ENCODE measurements around the gene PLK1.
"Not testable (repeated sequence)": the region's sequence is repeated elsewhere in the genome, so short reads cannot be mapped to it uniquely, and the experiment has no call there.

The PLK1 gene

DNA sequence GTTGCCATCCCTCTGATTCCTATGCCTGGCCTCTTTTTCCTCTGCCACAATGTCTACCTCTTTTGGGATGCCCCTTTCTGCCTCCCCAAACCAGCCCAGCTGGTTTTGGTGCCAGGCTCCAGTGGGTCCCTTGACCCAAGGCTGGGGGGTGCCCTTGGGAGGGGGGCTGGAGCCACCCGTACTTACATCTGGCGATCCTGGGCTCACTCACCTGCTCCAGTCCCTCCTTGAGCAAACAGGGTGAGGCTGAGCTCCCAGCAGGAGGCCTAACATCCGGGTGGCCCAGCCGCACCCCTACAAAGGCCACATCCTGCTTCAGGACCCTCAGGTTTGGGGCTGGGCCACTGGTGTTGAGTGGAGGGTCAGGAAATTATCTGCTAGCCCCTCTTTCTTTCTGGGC lies 33.1 kb downstream of the PLK1 start:
- DNase-seq: no peak

DNA sequence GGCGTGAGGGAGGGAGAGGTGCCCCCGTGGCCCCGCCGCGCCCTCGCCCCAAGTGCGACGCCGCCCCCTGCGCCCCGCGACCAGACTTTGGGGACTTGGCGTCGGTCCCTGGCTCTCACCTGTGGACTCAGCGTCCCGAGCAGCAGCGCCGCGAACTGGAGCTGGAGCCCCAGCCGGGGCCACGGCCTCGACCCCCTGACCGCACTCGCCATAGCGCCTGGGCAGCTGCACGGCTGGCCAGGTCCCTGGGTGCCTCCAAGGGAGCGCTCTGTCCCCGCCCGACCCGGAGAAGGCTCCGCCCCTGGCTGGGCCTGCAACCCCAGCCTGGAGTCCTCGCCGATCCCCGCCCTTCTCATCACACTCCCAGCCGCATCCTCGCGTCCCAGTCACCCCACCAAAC lies 34.3 kb downstream of the PLK1 start, which contains the start of gene ERN2:
Gene ERN2 (minus strand): TSS at position 247 of the 400 bp plus-strand sequence. CDS start 35 bp downstream, at position 212.
- no peak for DNase-seq

DNA sequence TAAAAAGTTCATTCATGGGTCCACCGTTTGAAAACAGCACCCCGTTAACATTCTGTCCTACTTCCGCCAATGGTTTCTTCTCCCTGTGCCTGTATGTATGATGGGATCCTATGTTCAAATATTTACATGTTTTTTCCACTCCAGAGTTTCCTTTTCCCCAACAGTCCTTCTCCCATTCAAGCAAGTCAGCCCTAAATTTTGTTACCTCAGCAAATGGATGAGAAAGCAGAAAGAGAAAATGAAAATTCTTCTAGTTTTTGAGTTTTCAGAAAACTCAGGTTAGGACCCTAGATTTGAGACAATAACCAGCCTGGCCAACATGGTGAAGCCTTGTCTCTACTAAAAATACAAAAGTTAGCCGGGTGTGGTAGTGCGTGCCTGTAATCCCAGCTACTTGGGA lies 37.8 kb downstream of the PLK1 start:
- no peak for DNase-seq

DNA sequence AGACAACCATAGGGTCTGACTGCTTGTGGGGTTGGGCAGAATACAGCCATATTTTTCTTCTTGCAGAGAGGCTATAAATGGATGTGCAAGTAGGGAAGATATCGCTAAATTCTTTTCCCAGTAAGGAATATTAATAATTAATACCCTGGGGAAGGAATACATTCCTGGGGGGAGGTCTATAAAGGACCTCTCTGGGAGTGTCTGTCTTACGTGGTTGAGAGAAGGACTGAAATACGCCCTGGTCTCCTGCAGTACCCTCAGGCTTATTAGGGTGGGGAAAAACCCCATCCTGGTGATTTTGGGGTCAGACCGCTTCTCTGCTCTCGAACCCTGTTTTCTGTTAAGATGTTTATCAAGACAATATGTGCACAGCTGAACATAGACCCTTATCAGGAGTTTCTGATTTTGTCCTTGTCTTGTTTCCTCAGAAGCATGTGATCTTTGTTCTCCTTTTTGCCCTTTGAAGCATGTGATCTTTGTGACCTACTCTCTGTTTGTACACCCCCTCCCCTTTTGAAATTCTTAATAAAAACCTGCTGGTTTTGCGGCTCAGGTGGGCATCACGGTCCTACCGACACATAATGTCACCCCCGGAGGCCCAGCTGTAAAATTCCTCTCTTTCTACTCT lies 44.0 kb downstream of the PLK1 start:
- not testable (repeated sequence) for DNase-seq

DNA sequence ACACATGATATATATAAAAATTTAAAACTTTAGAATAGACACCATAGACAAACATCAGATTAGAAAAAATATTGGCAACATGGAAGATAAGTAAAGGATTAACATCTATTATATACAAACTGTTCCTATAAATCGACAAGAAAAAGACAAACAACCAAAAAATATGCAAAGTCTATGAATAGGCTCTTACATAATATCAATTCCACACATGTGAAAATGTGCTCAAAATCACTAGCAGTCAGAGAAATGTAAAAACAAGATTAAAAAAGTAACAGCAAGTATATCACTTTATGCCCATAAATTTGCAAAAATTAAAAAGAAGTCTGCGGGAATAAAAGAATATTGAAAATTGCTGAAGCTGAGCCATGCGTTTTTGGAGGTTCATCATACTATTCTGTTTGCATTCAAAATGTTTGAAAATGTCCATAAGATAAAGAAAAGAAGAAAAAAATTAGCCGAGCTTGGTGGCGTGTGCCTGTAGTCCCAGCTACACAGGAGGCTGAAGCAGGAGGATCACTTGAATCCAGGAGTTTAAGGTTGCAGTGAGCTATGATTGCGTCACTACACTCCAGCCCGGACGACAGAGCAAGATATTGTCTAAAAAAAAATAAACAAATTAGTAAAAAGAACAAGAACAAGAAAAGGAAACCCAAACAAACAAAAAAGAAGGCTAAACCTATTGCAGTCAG lies 45.6 kb downstream of the PLK1 start:
- DNase-seq: no peak

DNA sequence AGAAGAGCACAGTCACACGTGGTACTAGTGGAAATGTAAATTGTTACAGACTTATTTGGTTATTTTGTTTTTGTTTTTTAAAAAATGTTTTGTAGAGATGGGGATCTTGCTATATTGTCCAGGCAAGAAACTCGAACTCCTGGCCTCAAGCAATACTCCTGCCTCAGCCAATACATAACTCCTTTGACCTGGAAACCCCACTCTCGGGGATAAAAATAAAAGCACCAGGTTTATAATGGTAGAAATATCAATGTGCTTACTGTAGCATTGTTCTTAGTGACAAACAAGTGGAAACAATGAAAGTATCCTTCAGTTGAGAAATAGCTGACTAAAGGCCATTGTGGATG lies 46.1 kb downstream of the PLK1 start:
- no peak for DNase-seq

DNA sequence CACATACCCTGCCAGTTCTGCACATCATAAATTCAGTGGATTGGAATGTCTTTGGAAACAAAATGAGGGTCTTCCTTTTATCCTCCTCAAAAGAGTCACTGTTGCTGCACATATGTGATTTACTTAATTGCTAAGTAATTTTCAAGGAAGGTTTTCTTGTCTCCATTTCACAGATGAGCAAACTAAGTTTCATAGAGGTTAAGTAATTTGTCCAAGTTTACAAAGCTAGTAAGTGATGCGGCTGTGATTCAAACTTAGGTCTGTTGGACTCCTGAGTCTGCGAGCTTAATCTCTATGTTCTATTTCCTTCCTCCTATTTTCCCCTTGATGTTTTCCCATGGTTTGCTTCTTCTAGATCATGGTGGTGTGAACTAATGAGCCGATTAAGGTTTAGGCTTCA lies 48.0 kb downstream of the PLK1 start:
- DNase-seq: no peak

DNA sequence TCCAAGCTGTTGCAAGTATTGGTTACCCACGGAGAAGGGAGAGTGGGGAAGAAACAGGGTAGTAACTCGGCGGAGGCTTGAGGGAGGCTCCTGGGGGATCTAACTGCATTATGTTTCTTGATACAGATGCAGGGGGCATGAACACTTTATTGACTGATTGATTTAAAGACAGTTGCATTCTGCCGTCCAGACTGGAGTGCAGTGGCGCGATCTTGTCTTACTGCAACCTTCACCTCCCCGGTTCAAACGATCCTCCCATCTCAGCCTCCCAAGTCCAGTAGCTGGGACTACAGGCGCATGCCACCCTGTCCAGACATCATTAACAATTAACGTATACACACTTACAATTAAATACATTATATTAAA lies 49.4 kb downstream of the PLK1 start:
- DNase-seq: no peak

DNA sequence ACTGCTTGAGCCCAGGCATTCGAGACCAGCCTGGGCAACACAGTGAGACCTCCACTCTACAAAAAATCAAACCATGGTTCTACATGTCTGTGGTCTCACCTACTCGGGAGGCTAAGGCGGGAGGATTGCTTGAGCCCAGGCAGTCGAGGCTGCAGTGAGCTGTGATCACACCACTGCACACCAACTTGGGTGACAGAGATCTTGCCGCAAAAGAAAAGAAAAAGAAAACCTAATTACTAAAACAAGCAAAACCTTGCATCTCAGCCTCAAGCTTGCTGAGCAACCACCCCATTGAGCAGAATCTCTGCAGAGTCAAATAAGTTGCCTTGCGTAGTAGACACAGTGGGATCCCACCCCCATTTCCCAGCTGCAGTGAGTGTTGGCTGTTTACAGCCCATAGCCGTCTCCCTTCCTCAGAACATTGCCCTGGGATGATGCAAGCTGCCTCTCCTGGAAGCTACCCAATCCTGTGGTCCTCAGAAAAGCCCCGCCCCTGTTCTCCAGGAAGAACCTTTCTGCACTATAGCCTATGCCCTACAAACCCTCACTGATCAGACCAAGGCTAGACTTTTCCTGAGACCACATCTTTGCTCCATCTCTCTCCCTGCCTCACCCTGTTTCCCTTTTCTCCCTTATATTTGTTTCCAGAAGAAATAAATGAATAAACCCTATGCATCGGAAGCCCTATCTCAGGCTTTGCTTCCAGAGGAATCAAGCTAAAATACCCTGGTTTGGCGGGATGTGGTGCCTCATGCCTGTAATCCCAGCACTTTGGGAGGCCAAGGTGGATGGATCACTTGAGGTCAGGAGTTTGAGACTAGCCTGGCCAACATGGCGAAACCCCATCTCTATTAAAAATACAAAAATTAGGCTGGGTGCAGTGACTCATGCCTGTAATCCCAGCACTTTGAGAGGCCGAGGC lies 51.1 kb downstream of the PLK1 start:
- DNase-seq: no peak

DNA sequence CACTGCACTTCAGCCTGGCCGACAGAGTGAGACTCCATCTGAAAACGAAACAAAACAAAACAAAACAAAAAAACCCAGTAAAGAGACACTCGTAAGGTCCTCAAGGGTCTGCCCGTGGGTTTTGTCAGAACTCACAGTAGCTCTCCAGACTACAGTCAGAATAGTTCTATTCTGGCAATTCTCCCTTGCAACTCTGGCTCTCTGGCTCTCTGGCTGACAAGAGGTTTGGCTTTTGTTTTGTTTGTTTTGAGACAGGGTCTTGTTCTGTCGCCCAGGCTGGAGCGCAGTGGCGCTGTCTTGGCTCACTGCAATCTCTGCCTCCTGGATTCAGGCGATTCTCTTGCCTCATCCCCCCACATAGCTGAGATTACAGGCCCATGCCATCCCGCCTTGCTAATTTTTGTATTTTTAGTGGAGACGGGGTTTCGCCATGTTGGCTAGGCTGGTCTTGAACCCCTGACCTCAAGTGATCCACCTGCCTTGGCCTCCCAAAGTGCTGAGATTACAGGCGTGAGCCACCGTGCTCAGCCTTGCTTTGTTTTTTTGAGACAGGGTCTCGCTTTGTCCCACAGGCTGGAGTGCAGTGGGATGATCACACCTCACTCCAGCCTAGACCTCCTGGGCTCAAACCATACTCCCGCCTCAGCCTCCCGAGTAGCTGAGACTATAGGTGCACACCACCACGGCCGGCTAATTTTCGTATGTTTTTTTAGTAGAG lies 55.6 kb downstream of the PLK1 start:
- no peak for DNase-seq

DNA sequence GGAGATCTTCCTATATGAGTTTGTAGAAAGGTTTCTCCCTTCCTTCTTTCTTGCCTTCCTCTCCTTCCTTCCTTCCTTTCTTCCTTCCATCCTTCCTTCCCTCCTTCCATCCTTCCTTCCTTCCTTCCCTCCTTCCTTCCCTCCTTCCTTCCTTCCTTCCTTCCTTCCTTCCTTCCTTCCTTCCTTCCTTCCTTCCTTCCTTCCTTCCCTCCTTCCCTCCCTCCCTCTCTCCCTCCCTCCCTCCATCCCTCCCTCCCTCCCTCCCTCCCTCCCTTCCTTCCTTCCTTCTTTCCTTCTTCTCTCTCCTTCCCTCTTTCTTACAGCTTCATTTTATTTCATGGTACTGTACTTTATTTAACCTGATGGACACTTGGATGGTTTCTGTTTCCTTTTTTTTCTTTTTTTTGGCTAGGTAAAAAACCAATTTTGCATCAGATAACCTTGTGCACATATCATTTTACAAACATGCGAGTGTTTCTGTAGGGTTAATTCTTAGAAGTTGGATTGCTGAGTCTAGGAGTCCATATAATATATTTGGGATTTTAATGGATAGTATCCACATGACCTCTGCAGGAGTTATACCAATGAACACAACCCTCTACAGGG lies 58.8 kb downstream of the PLK1 start:
- DNase-seq: not testable (repeated sequence)

DNA sequence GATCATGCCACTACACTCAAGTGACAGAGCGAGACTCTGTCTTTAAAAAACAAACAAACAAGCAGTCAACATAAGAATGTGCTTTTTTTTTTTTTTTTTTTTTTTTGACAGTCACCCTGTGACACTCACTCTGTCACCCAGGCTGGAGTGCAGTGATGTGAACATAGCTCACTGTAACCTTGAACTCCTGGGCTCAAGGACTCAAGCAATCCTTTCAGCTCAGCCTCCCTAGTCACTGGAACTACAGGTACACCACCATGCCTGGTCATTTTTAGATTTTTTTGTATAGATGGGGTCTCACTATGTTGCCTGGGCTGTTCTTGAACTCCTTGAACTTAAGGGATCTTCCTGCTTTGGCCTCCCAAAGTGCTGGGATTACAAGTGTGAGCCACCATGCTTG lies 60.8 kb downstream of the PLK1 start:
- no peak for DNase-seq

Measured in activated CD4-positive, alpha-beta T cell treated with anti-CD3 and anti-CD28 coated beads, Interleukin-2, amount 50 U/mL, for 4 hours (primary cell).